Glomerular visceral epithelial cell (primary cell): Measurements from ENCODE around the gene RERE.
"Not testable (repeated sequence)": the region's sequence is repeated elsewhere in the genome, so short reads cannot be mapped to it uniquely, and the experiment has no call there.

Experiments
- DNase-seq: peaks from one replicate; pipeline ENCODE4 v3.0.0-alpha.2; 2016; ENCODE audit errors: extremely low spot score

RERE gene

DNA sequence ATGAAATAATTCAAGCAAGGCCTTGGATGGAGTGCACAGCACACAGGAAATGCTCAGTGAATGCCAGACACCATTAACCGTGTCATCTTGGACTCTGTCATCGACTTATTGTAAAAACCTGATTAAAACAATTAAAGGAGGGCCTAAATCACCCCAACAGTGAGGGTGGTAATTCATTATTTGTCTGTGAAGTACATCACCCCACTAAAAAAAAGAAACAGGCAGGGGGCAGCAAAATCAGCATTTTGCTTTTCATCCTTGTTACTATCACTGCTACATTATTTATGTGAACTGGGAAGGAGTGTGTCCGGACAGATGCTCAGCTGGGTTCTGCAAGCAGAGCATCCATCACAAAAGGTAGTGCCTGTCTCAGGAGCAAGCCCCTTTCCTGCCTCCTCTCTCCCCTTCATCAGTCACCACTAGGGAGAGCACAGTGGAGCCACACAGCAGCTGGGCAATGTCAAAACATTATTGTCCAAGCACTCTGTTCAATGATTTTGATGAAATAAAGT, 98.5 kb downstream of the RERE start:
- no peak for DNase-seq

GRCh38 chr1:8717148-8717547, 100.3 kb downstream of the RERE start:
- no peak for DNase-seq

GRCh38 chr1:8716238-8716637, 101.2 kb downstream of the RERE start:
- DNase-seq = no peak

GRCh38 chr1:8714173-8714572, 103.3 kb downstream of the RERE start:
- no peak for DNase-seq

GRCh38 chr1:8712413-8713231, 104.8 kb downstream of the RERE start:
- peak; percentile 50 for DNase-seq

DNA sequence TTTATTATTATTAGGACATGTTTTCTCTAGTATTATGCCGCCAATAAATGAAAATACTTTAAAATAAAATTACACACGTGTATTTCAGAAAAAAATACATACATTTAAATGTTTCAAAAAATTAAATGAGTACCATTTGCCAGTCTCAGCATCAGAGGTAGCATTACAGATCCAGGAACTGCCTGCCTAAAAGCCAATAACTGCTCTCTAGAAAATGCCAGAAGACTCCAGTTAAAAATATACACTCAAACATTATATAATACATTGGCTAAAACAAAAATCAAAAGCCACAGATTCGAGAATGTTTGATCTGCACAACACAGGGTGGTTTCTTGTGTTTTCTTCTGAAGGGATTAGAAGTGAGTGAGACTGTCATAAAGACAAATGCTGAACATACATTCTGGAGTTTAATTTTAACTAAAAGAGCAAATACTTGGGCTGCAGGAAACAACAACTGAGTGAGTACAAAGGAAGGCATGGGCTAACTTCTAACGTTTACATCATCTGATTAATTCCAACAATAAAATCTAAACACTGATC, 105.5 kb downstream of the RERE start:
- DNase-seq = no peak

DNA sequence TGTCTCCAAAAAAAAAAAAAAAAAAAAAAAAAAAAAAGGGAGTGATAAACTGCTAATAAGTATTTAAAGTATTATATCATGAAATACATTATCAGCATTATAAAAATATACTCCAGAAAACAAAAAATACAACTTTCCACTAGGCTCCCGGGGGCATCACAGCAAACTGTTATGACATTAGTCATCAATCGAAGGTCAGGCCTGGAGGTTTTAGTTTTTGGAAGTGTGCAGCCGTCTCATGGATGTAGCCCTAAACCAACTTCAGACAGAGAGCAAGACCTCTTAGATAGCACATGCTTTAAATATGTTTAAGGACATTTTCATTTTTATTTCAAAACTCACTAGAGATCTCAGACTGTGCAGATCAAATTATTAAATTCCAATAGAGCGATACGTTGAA, 106.3 kb downstream of the RERE start:
- DNase-seq = no peak

- DNase-seq = no peak
Observed at GRCh38 chr1:8708259-8708658, 109.2 kb downstream of the RERE start.

- DNase-seq = peak; percentile 18
Observed at GRCh38 chr1:8706995-8707396, 110.4 kb downstream of the RERE start.

DNA sequence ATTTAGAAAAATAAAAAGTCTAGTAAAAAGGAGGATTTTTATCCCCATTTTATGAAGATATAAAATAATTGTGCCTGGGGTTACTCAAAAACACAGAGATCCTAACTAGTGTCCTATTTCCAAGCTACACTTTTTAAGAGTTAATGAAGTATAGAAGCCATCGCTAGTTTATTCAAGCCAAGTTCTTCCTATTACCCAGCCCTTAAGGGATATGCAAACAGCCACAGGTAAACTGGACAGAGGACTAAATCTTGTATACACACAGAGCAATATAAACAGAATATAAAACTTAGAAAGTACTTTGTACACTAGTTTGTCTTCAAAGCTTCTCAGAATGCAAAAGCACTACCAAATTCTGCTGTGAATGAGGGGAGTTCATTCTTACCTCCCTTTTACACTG, 111.1 kb downstream of the RERE start:
- no peak for DNase-seq

GRCh38 chr1:8704866-8705506, 112.5 kb downstream of the RERE start:
- DNase-seq = no peak

GRCh38 chr1:8702850-8703810, 114.3 kb downstream of the RERE start:
- peak; percentile 96 for DNase-seq

DNA sequence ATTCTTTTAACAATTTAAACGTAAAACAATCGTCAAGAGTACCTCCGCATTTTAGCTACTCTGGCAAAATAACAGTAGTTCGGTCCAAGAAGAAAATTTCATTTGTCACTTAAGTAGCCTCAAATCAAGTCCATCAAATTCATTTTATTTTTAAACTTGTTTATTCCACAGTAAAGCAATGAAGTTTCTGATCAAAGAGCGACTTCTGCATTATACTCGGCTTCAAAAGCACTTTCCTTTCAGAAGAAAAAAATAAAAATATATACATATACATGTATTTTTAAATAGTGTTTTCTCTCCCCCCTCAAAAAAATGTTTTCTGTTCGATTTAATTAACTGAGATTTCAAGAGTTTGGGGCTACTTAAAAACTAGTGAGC, 115.0 kb downstream of the RERE start:
- DNase-seq = no peak

DNA sequence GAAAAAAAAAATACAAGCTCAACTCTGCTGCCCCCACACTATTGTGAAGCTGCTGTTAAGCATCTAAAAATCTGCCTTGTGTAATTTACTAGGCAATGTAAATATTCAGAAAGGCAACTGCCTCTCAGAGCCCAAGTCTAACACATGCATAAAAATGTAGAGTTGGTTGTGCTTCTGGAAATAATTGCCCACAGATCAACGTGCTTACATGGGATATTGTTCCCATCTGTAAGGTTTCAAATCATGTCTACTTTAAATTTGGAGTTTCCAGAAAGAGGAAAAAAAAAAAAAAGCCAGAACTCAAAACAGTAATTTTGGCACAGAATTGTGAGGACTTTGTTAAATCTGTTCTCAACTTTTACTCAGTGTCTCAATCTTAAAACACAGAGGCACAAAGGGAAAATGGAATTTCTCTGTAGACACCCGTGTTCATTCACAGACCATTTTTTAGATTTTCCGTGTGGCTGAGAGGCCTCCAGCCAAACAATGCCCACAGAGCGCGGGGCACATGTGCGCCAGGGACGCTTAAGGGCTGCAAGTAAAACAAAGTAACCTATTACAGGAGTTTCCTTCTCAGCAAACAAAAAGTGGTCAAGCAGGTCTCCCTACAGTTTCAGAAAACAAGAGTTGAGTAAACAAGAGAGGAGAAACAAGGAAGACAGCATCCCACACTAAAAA, 115.5 kb downstream of the RERE start:
- DNase-seq = peak; percentile 40

- no peak for DNase-seq
Observed at GRCh38 chr1:8699679-8700078, 117.8 kb downstream of the RERE start.

- no peak for DNase-seq
Observed at GRCh38 chr1:8698937-8699447, 118.4 kb downstream of the RERE start.

DNA sequence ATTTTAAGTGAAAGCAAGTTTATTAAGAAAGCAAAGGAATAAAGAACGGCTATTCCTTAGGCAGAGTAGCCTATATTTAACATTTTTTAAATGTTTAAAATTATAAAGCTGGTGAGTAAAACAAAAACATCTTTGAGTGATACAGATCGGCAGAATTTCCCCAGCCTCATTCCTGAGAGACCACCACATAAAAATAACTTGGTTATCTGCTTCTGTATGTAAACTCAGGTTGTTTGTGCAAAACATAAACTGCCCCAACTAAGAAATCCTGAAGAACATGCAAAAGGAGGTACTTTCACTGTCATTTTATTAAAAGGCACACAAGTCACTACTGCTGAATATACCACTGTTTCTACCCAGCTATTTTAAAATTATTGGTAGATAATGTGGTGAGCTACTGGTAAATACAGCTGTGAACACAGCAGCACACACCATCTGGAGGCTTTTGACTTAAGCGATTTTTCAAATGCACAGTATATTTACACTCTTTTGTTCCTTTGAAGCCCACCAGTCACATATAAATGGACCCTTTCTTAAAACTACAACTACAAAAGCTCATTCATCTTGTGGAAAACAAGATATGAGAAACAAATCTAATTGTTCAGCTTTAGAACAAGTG, 119.3 kb downstream of the RERE start:
- DNase-seq = no peak

- not testable (repeated sequence) for DNase-seq
Observed at GRCh38 chr1:8695442-8695841, 122.0 kb downstream of the RERE start.

DNA sequence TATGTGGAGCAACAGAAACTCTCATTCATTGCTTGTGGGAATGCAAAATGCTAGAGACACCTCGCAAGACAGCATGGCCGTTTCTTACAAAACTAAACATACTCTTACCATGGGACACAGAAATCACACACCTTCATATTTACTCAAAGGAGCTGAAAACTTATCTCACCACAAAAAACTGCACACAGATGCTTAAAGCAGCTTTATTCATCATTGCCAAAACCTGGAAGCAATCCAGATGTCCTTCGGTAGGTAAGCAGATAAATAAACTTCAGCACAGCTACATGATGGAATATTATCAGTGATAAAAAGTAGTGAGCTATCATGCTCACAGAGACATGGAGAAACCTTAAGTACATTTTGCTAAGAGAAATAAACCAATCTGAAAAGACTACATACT, 124.3 kb downstream of the RERE start:
- no peak for DNase-seq

GRCh38 chr1:8691662-8692061, 125.8 kb downstream of the RERE start:
- DNase-seq = no peak

DNA sequence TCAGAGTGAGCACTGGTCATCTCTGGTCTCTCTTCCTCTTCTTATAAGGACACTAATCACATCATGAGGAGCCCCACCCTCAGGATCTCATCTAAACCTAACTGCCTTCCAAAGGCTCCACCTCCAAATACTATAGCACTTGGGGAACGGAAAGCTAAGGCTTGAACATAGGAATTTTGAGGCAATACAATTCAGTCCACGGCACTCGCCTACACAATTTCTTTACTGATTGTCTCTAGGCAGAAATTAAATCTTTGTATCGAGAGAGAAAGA, 127.3 kb downstream of the RERE start:
- DNase-seq = no peak
